Measurements from ENCODE around the gene FECH. TPM values are rescaled to one million over a fixed set of nuclear protein-coding genes. Genes with fewer than 3 reads are reported as not detected.

The FECH gene
- polyA plus RNA-seq, 3 donors: 9.7 to 23.3 (median 9.9) TPM

- 85% methylated on average over 4 of the region's 4 CpGs for WGBS (ENCODE audit: insufficient coverage)
- Histone ChIP-seq H3K4me1 (ENCODE audit: control insufficient read depth in 1 of 2, insufficient read depth in 2 of 2, low read length in 2 of 2) (no peaks in the 10 kb centered on the region), H3K79me2 (ENCODE audit: insufficient read depth, low read length) (no peaks in the 10 kb centered on the region), H3K4me3 (replicated peaks in 1 of 3; ENCODE audit: low read depth in 2 of 3, low read length in 3 of 3) (no peak overlapping the region), H3K36me3 (replicated peaks in 1 of 2; ENCODE audit: control insufficient read depth in 1 of 2, insufficient read depth in 2 of 2, low read length in 2 of 2) (no peaks in the 10 kb centered on the region), H4K20me1 (ENCODE audit: insufficient read depth, low read length) (no peaks in the 10 kb centered on the region), H3K27me3 (ENCODE audit: control insufficient read depth in 2 of 2, insufficient read depth in 2 of 2, low read length in 2 of 2) (no peaks in the 10 kb centered on the region), H3K4me2 (replicated peaks; ENCODE audit: extremely low read depth, low read length, poor library complexity, severe bottlenecking) (no peak overlapping the region), H3K9me3 (replicated peaks in 1 of 2; ENCODE audit: control insufficient read depth in 1 of 2, insufficient read depth in 1 of 2, low read length in 2 of 2) (no peaks in the 10 kb centered on the region), H2AFZ (ENCODE audit: insufficient read depth, low read depth, low read length, poor library complexity, severe bottlenecking) (no peak overlapping the region), H3K27ac (ENCODE audit: low read depth in 1 of 2, low read length in 2 of 2) (no peak overlapping the region), H3K9ac (ENCODE audit: insufficient read depth, low read length, poor library complexity, severe bottlenecking) (no peak overlapping the region)
- Mint-ChIP-seq H3K27me3 (ENCODE audit: low read depth in 3 of 3) (peaks cover 2 to 5% (median 3%) of the 10 kb centered on the region in 3 donors), H3K27ac (no peak overlapping the region), H3K36me3 (no peaks in the 10 kb centered on the region), H3K9me3 (peaks cover 0 to 5% (median 0%) of the 10 kb centered on the region in 7 donors), H3K4me1 (no peaks in the 10 kb centered on the region), H3K4me3 (no peak overlapping the region)
- intact Hi-C loops (cut with micrococcal nuclease): no loop called here
- DNase-seq: no peak
- TF ChIP-seq CTCF (IDR thresholded peaks at IDR 0.05): no peak
Observed at GRCh38 chr18:57533868-57534510, 52.5 kb downstream of the FECH start.

GRCh38 chr18:57533006-57533867 lies 53.3 kb downstream of the FECH start:
- Histone ChIP-seq H3K4me3 (replicated peaks in 1 of 3; ENCODE audit: low read depth in 2 of 3, low read length in 3 of 3) (no peak overlapping the region), H3K9me3 (replicated peaks in 1 of 2; ENCODE audit: control insufficient read depth in 1 of 2, insufficient read depth in 1 of 2, low read length in 2 of 2) (no peaks in the 10 kb centered on the region), H2AFZ (ENCODE audit: insufficient read depth, low read depth, low read length, poor library complexity, severe bottlenecking) (no peak overlapping the region), H3K4me2 (replicated peaks; ENCODE audit: extremely low read depth, low read length, poor library complexity, severe bottlenecking) (no peak overlapping the region), H3K79me2 (ENCODE audit: insufficient read depth, low read length) (no peaks in the 10 kb centered on the region), H4K20me1 (ENCODE audit: insufficient read depth, low read length) (no peaks in the 10 kb centered on the region), H3K27ac (ENCODE audit: low read depth in 1 of 2, low read length in 2 of 2) (no peak overlapping the region), H3K9ac (ENCODE audit: insufficient read depth, low read length, poor library complexity, severe bottlenecking) (no peak overlapping the region), H3K36me3 (replicated peaks in 1 of 2; ENCODE audit: control insufficient read depth in 1 of 2, insufficient read depth in 2 of 2, low read length in 2 of 2) (no peaks in the 10 kb centered on the region), H3K27me3 (ENCODE audit: control insufficient read depth in 2 of 2, insufficient read depth in 2 of 2, low read length in 2 of 2) (no peaks in the 10 kb centered on the region), H3K4me1 (ENCODE audit: control insufficient read depth in 1 of 2, insufficient read depth in 2 of 2, low read length in 2 of 2) (no peaks in the 10 kb centered on the region)
- no peaks in the 10 kb centered on the region for H3K4me1 Mint-ChIP-seq
- intact Hi-C loops (cut with micrococcal nuclease): no loop called here
- H3K27me3 Mint-ChIP-seq (ENCODE audit: low read depth in 3 of 3): peaks cover 3 to 10% (median 3%) of the 10 kb centered on the region in 3 donors
- TF ChIP-seq CTCF (IDR thresholded peaks at IDR 0.05): no peak
- no peak overlapping the region for H3K4me3 Mint-ChIP-seq
- no peaks in the 10 kb centered on the region for H3K36me3 Mint-ChIP-seq
- no peak overlapping the region for H3K27ac Mint-ChIP-seq
- 69% methylated on average over 10 of the region's 16 CpGs for WGBS (ENCODE audit: insufficient coverage)
- peaks cover 0 to 5% (median 0%) of the 10 kb centered on the region in 7 donors for H3K9me3 Mint-ChIP-seq
- DNase-seq: no peak
